ENCODE data around the gene HNRNPU.

HNRNPU gene

DNA sequence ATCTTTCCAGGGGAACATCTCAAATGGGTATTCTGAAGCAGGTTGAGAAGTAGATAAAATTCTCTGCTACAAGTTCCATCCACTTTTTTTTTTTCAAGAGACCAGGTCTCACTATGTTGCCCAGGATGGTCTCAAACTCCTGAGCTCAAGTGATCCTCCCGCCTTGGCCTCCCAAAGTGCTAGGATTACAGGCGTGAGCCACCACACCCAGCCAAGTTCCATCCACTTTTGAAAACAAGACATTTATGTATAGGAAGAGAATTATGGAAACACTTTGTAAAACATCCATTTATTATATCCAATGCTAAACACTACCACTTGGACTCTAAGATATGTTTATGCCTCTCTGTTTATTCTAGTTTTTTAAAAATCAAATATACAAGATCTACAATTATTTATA lies 13.4 kb downstream of the HNRNPU start:
- no peak for DNase-seq (ENCODE audit: low read depth)
- no peak overlapping the region for H3K4me3 ChIP-seq (ENCODE audit: control insufficient read depth, low read depth, low read length)
- TF ChIP-seq CTCF (IDR thresholded peaks at IDR 0.05; ENCODE audit: control insufficient read depth, insufficient read depth, low read depth, low read length, missing control alignments): no peak

- DNase-seq (ENCODE audit: low read depth): no peak
- H3K4me3 ChIP-seq (ENCODE audit: control insufficient read depth, low read depth, low read length): no peak overlapping the region
- no peak for TF ChIP-seq CTCF (IDR thresholded peaks at IDR 0.05; ENCODE audit: control insufficient read depth, insufficient read depth, low read depth, low read length, missing control alignments)
These were observed 14.1 kb downstream of the HNRNPU start for GRCh38 chr1:244850099-244850852.

GRCh38 chr1:244849189-244849866 lies 15.0 kb downstream of the HNRNPU start:
- DNase-seq (ENCODE audit: low read depth): no peak
- TF ChIP-seq CTCF (IDR thresholded peaks at IDR 0.05; ENCODE audit: control insufficient read depth, insufficient read depth, low read depth, low read length, missing control alignments): no peak
- no peak overlapping the region for H3K4me3 ChIP-seq (ENCODE audit: control insufficient read depth, low read depth, low read length)

DNA sequence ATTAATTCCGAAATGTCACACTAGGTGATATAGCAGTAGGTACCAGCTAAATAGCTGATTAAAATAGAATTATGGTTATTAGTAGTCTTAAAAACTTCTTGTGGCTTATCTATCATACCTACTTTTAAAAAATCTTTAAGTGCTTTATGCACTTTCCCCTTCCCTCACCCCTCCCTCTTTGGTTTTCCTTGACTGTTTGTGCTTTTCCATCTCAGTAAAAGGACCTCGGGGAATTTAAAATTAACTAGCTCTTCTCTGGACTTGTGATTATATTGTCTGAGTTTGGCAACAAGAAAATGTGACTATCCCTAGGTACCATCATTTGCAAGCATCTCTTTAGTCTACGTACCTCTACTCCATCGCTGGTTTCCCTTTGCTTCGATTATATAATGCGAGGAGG lies 17.7 kb downstream of the HNRNPU start:
- H3K4me3 ChIP-seq (ENCODE audit: control insufficient read depth, low read depth, low read length): no peak overlapping the region
- no peak for TF ChIP-seq CTCF (IDR thresholded peaks at IDR 0.05; ENCODE audit: control insufficient read depth, insufficient read depth, low read depth, low read length, missing control alignments)
- DNase-seq (ENCODE audit: low read depth): no peak

GRCh38 chr1:244844155-244845121 lies 19.9 kb downstream of the HNRNPU start:
- no peak for DNase-seq (ENCODE audit: low read depth)
- no peak for TF ChIP-seq CTCF (IDR thresholded peaks at IDR 0.05; ENCODE audit: control insufficient read depth, insufficient read depth, low read depth, low read length, missing control alignments)
- H3K4me3 ChIP-seq (ENCODE audit: control insufficient read depth, low read depth, low read length): no peak overlapping the region

Measured in AG09309 (cell line).